Vagina (tissue), 2 donors: ENCODE results near the gene SRGAP2B.
"Not testable (repeated sequence)": the region's sequence is repeated elsewhere in the genome, so short reads cannot be mapped to it uniquely, and the experiment has no call there.

ENCODE experiments used
- CTCF ChIP-seq, 3 experiments: fragments of 450-650 bp in 2 of 3; fragments of 200-600 bp in 1 of 3; sonication (generic) in 1 of 3; IDR thresholded peaks; one replicate each; pipeline ENCODE4 v1.5.1; 2017 to 2019; ENCODE audit warnings: antibody characterized with exemption in 3 of 3, mild to moderate bottlenecking in 2 of 3, moderate library complexity in 2 of 3
- POLR2A ChIP-seq, 2 donors: fragments of 450-650 bp; IDR thresholded peaks; one replicate each; pipeline ENCODE4 v1.6.1; 2017; ENCODE audit warnings: antibody characterized with exemption in 2 of 2, mild to moderate bottlenecking in 2 of 2, moderate library complexity in 2 of 2

- not testable (repeated sequence) for TF ChIP-seq CTCF, POLR2A (IDR thresholded peaks at IDR 0.05)
Observed at GRCh38 chr1:144936186-144936732, 158.9 kb downstream of the SRGAP2B start.
